T1000 (cell line): ENCODE measurements around the gene MYOD1.
A peak's percentile ranks its signal among the peaks of the same experiment; 100 is the strongest.

Source experiments
- DNase-seq: peaks from one replicate; lab custom pipeline; 2025; ENCODE audit warnings: mixed read lengths; lab: John Stamatoyannopoulos, UW

MYOD1 gene

DNA sequence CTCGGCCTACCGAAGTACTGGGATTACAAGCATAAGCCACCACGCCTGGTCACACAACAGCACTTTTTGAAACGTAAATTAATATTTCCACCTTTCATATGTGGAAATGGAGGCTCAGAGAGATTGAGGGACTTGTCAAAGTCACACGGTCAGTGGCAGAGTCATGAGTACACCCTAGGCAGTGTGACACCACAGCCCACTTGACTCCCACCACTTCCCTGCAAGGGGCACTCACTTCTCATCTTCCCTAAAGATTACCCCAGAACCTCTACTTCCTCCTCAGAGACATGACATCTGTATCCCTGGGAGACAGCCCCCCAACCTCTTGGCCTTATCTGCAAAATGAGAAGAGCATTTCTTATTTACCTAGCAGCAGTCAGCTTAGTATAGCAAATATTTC, 16.5 kb upstream of the MYOD1 start:
- DNase-seq, result no peak

- no peak for DNase-seq
These were observed 15.4 kb upstream of the MYOD1 start for GRCh38 chr11:17703951-17704350.

DNA sequence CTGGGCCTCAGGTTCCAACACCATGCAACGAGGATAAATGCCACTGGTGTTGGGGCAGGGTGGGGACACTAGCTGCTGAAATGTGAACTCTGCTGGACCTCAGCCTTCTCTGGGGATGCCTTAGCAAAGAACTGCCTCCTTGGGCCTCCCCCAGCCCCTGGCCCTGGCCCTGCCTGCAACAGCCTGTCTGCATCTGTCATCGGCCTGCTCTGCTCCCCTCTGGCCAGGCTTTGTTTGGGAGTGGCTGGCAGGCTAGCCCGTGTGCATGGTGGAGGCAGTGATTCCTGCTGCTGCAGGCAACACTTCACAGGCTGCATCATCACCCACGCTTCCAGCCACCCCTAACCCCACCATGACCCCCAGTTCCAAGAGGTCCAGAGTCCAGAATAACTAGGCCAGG, 11.5 kb upstream of the MYOD1 start:
- DNase-seq, result no peak

DNA sequence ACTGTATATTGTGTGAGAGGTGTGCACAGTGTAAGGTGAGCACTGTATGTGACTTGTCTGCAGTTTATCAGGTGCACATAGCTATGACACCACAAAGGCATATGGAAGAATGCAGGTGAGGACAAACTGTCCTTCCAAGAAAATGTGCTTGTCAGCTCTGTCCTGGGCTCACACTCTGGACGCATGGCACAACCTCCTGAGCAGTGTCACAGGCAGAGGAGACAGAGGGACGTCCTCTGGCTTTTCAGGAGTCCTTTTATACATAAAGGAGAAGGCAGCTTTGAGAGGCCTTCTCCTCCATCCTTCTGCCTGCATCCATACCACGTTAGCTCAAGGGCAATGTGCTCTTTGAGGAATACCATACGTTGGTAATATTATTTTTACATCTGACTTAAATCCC, 7.5 kb upstream of the MYOD1 start:
- DNase-seq, result no peak

DNA sequence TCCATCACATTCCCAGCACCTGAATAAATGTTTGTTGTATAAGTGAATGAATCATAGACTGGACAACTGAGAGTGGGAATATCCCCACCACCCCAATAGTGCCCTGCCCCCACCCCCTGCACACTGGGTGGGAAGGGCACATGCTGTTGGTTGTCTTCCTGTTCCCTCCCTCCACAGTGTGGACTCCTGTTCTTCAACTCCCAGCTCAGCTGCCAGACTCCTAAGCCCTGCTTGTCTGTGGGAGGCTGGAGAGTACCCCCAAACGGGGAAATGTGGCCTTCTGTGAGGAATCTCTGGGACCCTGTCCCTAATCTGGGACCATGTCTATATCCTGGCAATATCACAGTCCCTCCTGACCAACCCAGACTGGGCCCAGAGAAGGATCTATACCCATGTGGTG, 5.5 kb upstream of the MYOD1 start:
- DNase-seq, result no peak

GRCh38 chr11:17714356-17714854, 5.0 kb upstream of the MYOD1 start:
- DNase-seq, result no peak

GRCh38 chr11:17714870-17715269, 4.5 kb upstream of the MYOD1 start:
- no peak for DNase-seq

DNA sequence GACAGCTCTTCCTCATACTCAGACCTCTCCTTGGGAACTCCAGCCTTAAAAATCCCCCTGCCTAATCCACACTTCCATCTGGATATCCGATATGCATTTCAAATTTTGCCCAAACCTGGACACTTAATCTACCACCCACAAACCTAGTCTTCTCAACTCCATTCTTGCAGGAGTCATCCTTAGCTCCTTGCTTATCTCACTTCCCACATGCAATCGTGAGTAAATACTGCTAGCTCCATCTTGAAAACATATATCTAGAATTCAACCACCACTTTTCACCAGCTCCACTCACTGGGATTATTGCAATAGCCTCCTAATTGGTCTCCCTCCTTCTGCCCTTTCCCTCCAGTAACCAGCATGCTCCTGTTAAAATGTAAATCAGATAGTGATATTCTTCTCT, 2.6 kb upstream of the MYOD1 start:
- no peak for DNase-seq

- no peak for DNase-seq
These were observed 1.4 kb upstream of the MYOD1 start for GRCh38 chr11:17718015-17718414.

DNA sequence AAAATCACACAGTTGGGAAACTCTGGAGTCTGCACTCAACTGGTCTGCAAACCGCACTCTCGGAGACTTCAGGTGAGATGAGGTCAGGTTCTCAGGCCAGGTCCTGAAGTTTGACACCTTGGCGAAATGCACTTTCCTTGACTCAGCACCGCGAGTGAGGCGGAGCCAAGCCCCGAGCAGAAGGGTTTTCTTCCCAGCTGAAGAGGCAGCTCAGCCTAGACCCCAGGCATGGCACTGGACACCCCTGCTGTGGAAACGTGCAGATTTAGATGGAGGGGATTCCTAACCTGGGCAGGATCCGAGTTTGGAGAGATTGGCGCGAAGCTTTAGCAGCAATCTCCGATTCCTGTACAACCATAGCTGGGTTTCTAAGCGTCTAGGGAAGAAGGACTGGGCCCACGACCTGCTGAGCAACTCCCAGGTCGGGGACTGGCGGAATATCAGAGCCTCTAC, 835 bp upstream of the MYOD1 start:
- DNase-seq, result no peak

DNA sequence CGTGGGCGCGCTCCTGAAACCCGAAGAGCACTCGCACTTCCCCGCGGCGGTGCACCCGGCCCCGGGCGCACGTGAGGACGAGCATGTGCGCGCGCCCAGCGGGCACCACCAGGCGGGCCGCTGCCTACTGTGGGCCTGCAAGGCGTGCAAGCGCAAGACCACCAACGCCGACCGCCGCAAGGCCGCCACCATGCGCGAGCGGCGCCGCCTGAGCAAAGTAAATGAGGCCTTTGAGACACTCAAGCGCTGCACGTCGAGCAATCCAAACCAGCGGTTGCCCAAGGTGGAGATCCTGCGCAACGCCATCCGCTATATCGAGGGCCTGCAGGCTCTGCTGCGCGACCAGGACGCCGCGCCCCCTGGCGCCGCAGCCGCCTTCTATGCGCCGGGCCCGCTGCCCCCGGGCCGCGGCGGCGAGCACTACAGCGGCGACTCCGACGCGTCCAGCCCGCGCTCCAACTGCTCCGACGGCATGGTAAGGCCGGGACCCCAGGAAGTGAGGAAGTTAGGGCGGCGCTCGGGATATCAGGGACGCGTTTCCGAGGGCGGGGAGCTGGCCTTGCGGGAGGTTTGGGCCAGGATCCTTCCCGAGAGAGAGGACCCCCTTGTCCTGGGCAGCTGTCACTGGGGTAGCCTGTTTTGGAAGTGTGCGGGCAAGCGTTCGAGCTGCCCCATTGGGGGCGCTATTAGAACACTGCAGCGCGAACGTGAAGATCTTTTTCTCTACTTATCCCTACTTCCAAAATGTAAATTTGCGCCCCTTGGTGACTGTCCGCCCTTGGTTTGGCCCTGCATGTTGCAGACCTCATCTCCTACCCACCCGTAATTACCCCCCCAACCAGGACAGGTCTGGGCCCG, 796 bp downstream of the MYOD1 start:
- no peak for DNase-seq

DNA sequence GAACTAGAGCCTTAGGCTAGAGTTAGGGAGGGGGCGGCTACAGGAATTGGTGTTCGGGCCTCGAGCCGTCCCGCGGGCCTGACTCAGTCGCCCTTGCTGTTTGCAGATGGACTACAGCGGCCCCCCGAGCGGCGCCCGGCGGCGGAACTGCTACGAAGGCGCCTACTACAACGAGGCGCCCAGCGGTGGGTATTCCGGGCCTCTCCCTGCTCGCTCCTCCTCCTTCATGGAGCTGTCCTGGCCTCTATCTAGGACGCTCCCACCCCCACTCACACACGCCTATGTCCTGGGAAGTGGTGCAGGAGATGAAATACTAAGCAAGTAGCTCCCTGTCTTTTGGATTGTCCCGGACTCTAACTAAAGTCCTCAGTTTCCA, 1.4 kb downstream of the MYOD1 start:
- no peak for DNase-seq

DNA sequence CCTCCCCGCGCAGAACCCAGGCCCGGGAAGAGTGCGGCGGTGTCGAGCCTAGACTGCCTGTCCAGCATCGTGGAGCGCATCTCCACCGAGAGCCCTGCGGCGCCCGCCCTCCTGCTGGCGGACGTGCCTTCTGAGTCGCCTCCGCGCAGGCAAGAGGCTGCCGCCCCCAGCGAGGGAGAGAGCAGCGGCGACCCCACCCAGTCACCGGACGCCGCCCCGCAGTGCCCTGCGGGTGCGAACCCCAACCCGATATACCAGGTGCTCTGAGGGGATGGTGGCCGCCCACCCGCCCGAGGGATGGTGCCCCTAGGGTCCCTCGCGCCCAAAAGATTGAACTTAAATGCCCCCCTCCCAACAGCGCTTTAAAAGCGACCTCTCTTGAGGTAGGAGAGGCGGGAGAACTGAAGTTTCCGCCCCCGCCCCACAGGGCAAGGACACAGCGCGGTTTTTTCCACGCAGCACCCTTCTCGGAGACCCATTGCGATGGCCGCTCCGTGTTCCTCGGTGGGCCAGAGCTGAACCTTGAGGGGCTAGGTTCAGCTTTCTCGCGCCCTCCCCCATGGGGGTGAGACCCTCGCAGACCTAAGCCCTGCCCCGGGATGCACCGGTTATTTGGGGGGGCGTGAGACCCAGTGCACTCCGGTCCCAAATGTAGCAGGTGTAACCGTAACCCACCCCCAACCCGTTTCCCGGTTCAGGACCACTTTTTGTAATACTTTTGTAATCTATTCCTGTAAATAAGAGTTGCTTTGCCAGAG, 2.0 kb downstream of the MYOD1 start:
- DNase-seq, result no peak

- no peak for DNase-seq
These were observed 2.8 kb downstream of the MYOD1 start for GRCh38 chr11:17722000-17722643.

DNA sequence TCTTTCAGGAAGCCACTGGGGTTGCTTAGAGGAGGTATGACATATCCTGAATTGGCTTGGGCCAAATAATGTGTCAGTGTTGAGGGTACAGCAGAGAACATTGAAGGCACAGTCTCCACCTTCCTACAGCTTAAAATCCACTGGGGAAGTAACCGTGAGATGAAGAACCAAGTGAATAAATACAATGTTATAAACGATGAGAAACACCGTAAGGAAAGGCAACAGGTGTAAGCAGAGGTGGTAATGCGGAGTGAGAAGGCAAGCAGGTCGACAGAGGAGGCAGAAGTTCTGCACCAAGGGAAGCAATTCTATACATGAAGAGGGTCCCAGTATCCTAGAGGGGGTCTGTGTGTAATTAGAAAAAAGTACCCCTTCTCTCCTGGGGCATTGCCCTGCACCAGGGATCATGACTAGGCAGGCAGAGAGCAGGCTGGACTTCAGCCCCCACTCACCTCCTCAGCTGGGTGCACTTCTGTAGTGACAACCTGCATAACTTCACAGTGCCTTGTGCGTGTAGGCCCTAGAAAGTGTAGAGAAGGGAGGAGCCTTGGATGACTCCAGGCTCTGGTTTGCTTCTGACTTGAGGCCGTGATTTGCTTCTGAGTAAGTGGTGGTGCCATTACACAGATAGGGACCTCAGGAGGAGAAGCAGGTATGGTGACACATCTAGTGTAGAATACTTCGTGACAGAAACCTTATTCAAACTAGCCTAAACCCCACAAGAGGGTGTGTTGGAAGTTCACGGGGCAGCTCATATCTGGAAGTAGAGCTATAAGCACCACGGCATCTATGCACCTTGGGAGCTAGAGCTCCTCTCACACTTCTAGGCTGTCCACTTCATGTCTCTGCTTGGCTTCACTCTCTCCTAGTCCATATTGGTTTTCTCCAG, 4.9 kb downstream of the MYOD1 start:
- no peak for DNase-seq

DNA sequence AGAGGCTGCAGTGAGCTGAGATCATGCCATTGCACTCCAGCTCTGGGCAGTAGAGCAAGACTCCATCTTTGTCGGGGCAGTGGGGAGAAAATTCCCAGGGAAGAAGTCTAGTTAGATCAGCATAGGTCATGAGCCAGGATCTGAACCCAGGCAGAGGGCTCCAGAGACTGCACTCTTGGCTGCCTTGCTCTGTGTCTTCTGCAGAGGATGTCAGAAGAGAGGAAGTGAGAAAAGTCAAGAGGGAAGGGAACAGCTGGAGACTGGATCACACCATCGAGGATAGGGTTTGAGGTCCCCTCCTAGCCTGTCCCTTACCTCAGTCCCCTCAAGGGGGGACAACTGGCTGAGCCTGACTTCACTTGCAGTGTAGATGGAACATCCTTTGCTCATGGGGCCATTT, 5.8 kb downstream of the MYOD1 start:
- DNase-seq, result no peak

GRCh38 chr11:17730137-17730536, 10.8 kb downstream of the MYOD1 start:
- DNase-seq, result no peak

GRCh38 chr11:17730608-17731462, 11.5 kb downstream of the MYOD1 start:
- DNase-seq, result peak; percentile 38

DNA sequence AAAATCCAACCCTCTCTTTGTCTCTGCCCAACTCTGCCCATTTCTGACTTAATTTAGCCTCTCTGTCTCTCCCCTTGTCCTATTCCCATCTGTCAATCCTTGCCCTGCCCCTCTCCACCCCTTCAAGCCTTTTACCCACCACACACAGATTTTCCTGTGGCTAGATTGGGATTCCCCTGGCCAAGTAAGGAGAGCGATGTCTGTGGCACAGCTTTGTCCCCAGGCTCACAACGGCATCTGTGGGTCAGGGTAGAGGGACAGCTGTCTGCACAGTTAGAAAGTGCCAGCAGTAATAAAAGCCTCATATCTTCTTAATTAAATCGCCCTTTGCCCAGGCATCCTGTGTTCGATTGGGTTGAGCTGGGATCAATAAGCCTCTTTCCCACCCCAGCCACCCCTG, 13.9 kb downstream of the MYOD1 start:
- DNase-seq, result no peak

DNA sequence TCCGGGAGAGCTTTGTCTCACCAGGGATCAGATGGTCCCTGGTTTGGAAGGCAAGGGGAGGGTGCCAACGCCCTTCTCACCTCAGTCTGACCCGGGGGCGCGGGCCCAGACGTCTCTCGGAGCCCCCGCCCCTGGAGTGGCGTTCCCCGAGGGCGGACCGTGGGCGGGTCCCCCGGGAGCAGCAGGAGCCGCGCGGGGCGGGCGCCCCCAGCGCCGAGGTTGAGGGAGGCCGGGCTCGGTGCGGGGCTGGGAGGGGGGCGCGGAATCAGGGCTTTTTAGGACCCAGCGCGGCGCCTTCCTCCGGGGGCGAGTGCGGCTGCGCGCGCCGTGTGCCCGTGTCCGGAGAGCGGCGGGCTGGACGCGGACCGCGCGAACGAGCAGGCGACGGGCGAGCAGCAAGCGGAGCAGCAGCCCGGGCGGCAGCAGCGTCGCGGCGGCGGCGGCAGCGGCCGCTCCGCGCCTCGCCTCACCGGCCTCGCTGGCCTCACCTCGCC, 15.1 kb downstream of the MYOD1 start, which contains the start of gene KCNC1:
TSS of gene KCNC1 (plus strand) at position 364 of the 494 bp plus-strand sequence. CDS start 1,222 bp downstream, outside the sequence.
- DNase-seq, result no peak
